GM23248 (cell line): Measurements from ENCODE around the gene MX2.

Experiments used
- EZH2 ChIP-seq: fragments of 200-600 bp; sonication (generic); IDR thresholded peaks from 2 replicates; pipeline ENCODE4 v1.6.1; 2018; ENCODE audit warnings: antibody characterized with exemption, mild to moderate bottlenecking; ENCODE audit not compliant: insufficient read depth, poor library complexity, severe bottlenecking
- EZH2phosphoT487 ChIP-seq: fragments of 200-600 bp; sonication (generic); IDR thresholded peaks from 2 replicates; pipeline ENCODE4 v1.6.1; 2018; ENCODE audit warnings: antibody characterized with exemption, moderate library complexity, mild to moderate bottlenecking, low read depth; ENCODE audit not compliant: insufficient read depth

- TF ChIP-seq EZH2phosphoT487 (no peak), EZH2 (no peak)
Measured at GRCh38 chr21:41388259-41388658, 26.4 kb downstream of the MX2 start.
